H1 (cell line): Measurements from ENCODE around the gene MRPL55. TPM values are rescaled to one million over a fixed set of nuclear protein-coding genes. Genes with fewer than 3 reads are reported as not detected.
A peak's percentile ranks its signal among the peaks of the same experiment; 100 is the strongest.

Experiments
- CTCF ChIA-PET: fragments of 300-600 bp; sonication (Branson Sonifier 250); formaldehyde crosslinking; loops from one replicate; lab custom pipeline; 2021; ENCODE audit not compliant: partially characterized antibody; lab: Charles Lee
- POLR2A ChIA-PET: fragments of 300-600 bp; sonication (Branson Sonifier 250); formaldehyde crosslinking; loops from one replicate; lab custom pipeline; 2021; ENCODE audit warnings: inconsistent platforms; ENCODE audit not compliant: partially characterized antibody; lab: Charles Lee
- DNase-seq, 2 experiments: peaks; one replicate each; pipeline versions ENCODE4 v3.0.0 to v3.0.0-alpha.2; 2010 to 2022; ENCODE audit warnings: low spot score in 2 of 2, low read depth in 1 of 2, mixed read lengths in 1 of 2
- FAIRE-seq: peaks from 2 replicates; lab custom pipeline; 2011; peaks lifted over from hg19 to GRCh38; lab: Jason Lieb, UNC
- H2AFZ ChIP-seq: 2 replicates; pipeline ENCODE4 v1.8.1; 2012; ENCODE audit warnings: low read length, inconsistent platforms
- H2AK5ac ChIP-seq: 2 replicates; pipeline ENCODE4 v1.6.1; 2013; ENCODE audit warnings: low read depth, low read length
- H2BK120ac ChIP-seq: replicated peaks from 2 replicates; pipeline ENCODE3; 2013; ENCODE audit warnings: low read depth, low read length, inconsistent platforms
- H2BK12ac ChIP-seq: 2 replicates; pipeline ENCODE4 v1.6.1; 2013; ENCODE audit warnings: low read depth, low read length
- H2BK15ac ChIP-seq: 2 replicates; pipeline ENCODE4 v1.6.1; 2013; ENCODE audit warnings: low read length
- H2BK20ac ChIP-seq: 2 replicates; pipeline ENCODE4 v1.6.1; 2013; ENCODE audit warnings: low read length
- H2BK5ac ChIP-seq: 2 replicates; pipeline ENCODE4 v1.6.1; 2013; ENCODE audit warnings: low read depth, low read length
- H3K14ac ChIP-seq: 2 replicates; pipeline ENCODE4 v1.6.1; 2013; ENCODE audit warnings: inconsistent platforms; ENCODE audit not compliant: insufficient read length
- H3K18ac ChIP-seq: 2 replicates; pipeline ENCODE4 v1.6.1; 2013; ENCODE audit warnings: low read length; ENCODE audit errors: extremely low read depth
- H3K23ac ChIP-seq: 2 replicates; pipeline ENCODE4 v1.6.1; 2013; ENCODE audit warnings: inconsistent platforms; ENCODE audit not compliant: insufficient read length
- H3K23me2 ChIP-seq: 2 replicates; pipeline ENCODE4 v1.6.1; 2013; ENCODE audit warnings: low read depth, low read length
- H3K27ac ChIP-seq: 2 replicates; pipeline ENCODE4 v1.6.1; 2011; ENCODE audit warnings: low read depth, low read length, inconsistent platforms
- H3K27me3 ChIP-seq, 4 experiments: replicated peaks in 1 of 4; 1 replicate in 1 of 4; 2 replicates in 3 of 4; pipeline versions ENCODE4 v1.6.1 to v1.8.1; 2011 to 2013; ENCODE audit warnings: low read length in 3 of 4, mild to moderate bottlenecking in 3 of 4, inconsistent platforms in 2 of 4, mixed read lengths in 2 of 4, moderate library complexity in 1 of 4; ENCODE audit not compliant: control insufficient read depth in 3 of 4, insufficient read depth in 3 of 4; ENCODE audit errors: extremely low read depth in 1 of 4
- H3K36me3 ChIP-seq, 4 experiments: 2 replicates each; pipeline versions ENCODE4 v1.6.1 to v1.8.1; 2011 to 2013; ENCODE audit warnings: mild to moderate bottlenecking in 4 of 4, low read length in 3 of 4, moderate library complexity in 2 of 4, control low read depth in 1 of 4, inconsistent platforms in 1 of 4; ENCODE audit not compliant: insufficient read depth in 4 of 4, control insufficient read depth in 2 of 4
- H3K4ac ChIP-seq: replicated peaks from 2 replicates; pipeline ENCODE3; 2013; ENCODE audit warnings: low read length, low read depth, mixed read lengths, inconsistent platforms; ENCODE audit not compliant: insufficient read length
- H3K4me1 ChIP-seq, 4 experiments: replicated peaks in 1 of 4; 1 replicate in 1 of 4; 2 replicates in 3 of 4; pipeline versions ENCODE4 v1.6.1 to v1.8.1; 2011 to 2013; ENCODE audit warnings: low read length in 3 of 4, inconsistent platforms in 2 of 4, mixed read lengths in 1 of 4; ENCODE audit not compliant: insufficient read depth in 4 of 4, control insufficient read depth in 3 of 4
- H3K4me2 ChIP-seq, 2 experiments: 2 replicates each; pipeline versions ENCODE4 v1.6.1 to v1.8.1; 2011 to 2013; ENCODE audit warnings: low read depth in 2 of 2, low read length in 2 of 2, control low read depth in 1 of 2, inconsistent platforms in 1 of 2, mild to moderate bottlenecking in 1 of 2; ENCODE audit not compliant: insufficient read depth in 1 of 2
- H3K4me3 ChIP-seq, 4 experiments: fragments of 200-600, 300-600 bp in 1 of 4; sonication (generic), shearing (Covaris generic), sonication (Bioruptor Twin) in 1 of 4; 2 replicates each; pipeline versions ENCODE4 v1.5.1 to v1.8.1; 2011 to 2016; ENCODE audit warnings: low read length in 4 of 4, low read depth in 3 of 4, control low read depth in 2 of 4, inconsistent platforms in 2 of 4, mild to moderate bottlenecking in 2 of 4, mixed read lengths in 1 of 4, moderate library complexity in 1 of 4; ENCODE audit not compliant: insufficient read depth in 2 of 4; ENCODE audit errors: extremely low read depth in 1 of 4
- H3K56ac ChIP-seq: replicated peaks from 2 replicates; pipeline ENCODE3; 2013; ENCODE audit warnings: low read depth, mild to moderate bottlenecking, mixed read lengths, low read length, inconsistent platforms; ENCODE audit not compliant: insufficient read length
- H3K79me1 ChIP-seq: 2 replicates; pipeline ENCODE4 v1.6.1; 2013; ENCODE audit warnings: low read depth, low read length, control low read depth
- H3K79me2 ChIP-seq, 2 experiments: 2 replicates each; pipeline versions ENCODE4 v1.6.1 to v1.8.1; 2012 to 2013; ENCODE audit warnings: low read length in 2 of 2, mild to moderate bottlenecking in 2 of 2, inconsistent platforms in 1 of 2; ENCODE audit not compliant: insufficient read depth in 2 of 2, control insufficient read depth in 1 of 2
- H3K9ac ChIP-seq, 4 experiments: replicated peaks in 1 of 4; 1 replicate in 1 of 4; 2 replicates in 3 of 4; pipeline versions ENCODE4 v1.6.1 to v1.8.1; 2011 to 2013; ENCODE audit warnings: low read depth in 3 of 4, low read length in 3 of 4, control low read depth in 2 of 4, mild to moderate bottlenecking in 2 of 4, moderate library complexity in 2 of 4, inconsistent platforms in 1 of 4; ENCODE audit errors: extremely low read depth in 1 of 4
- H3K9me3 ChIP-seq, 2 experiments: 2 replicates each; pipeline versions ENCODE4 v1.6.1 to v1.8.1; 2012 to 2013; ENCODE audit warnings: mild to moderate bottlenecking in 2 of 2, moderate library complexity in 2 of 2, control low read depth in 1 of 2, inconsistent platforms in 1 of 2, low read depth in 1 of 2, low read length in 1 of 2, mixed read lengths in 1 of 2; ENCODE audit not compliant: insufficient read depth in 2 of 2
- H4K20me1 ChIP-seq, 2 experiments: replicated peaks in 1 of 2; 2 replicates each; pipeline versions ENCODE3 to v1.8.1; 2011 to 2013; ENCODE audit warnings: inconsistent platforms in 2 of 2, low read length in 2 of 2, mild to moderate bottlenecking in 1 of 2; ENCODE audit not compliant: insufficient read depth in 2 of 2, control insufficient read depth in 1 of 2
- H4K5ac ChIP-seq: 2 replicates; pipeline ENCODE4 v1.6.1; 2013; ENCODE audit warnings: low read length, low read depth, mixed read lengths, inconsistent platforms; ENCODE audit not compliant: insufficient read length
- H4K8ac ChIP-seq: 2 replicates; pipeline ENCODE4 v1.8.0; 2013; ENCODE audit warnings: mild to moderate bottlenecking, moderate library complexity, low read length, inconsistent platforms; ENCODE audit not compliant: insufficient read depth; ENCODE audit errors: extremely low read depth
- H4K91ac ChIP-seq: replicated peaks from 2 replicates; pipeline ENCODE3; 2013; ENCODE audit warnings: low read length, mixed read lengths, inconsistent platforms; ENCODE audit not compliant: insufficient read length
- CHD1 ChIP-seq: IDR thresholded peaks from 2 replicates; pipeline ENCODE4 v1.6.1; 2012; ENCODE audit warnings: low read depth, low read length, improper control_type of control experiment
- GTF2F1 ChIP-seq: IDR thresholded peaks from 2 replicates; pipeline ENCODE4 v1.6.1; 2012; ENCODE audit warnings: low read depth, low read length, improper control_type of control experiment, borderline replicate concordance
- WGBS, 2 experiments: shearing (Covaris generic) in 1 of 2; methylation state at CpG; one replicate each; pipeline versions ENCODE4 v1.1.6 to v1.1.7; 2013 to 2015; ENCODE audit warnings: low lambda C conversion rate in 2 of 2, mixed read lengths in 2 of 2, inconsistent platforms in 1 of 2, low coverage in 1 of 2, missing lambda C conversion rate in 1 of 2; ENCODE audit not compliant: insufficient replicate concordance in 2 of 2, insufficient coverage in 1 of 2, insufficient read length in 1 of 2; ENCODE audit errors: extremely low coverage in 1 of 2, missing lambda C conversion rate in 1 of 2; 5-methylcytosine and 5-hydroxymethylcytosine counted together
- polyA plus RNA-seq, 7 experiments: library from polyadenylated mRNA; depleted of rRNA in 3 of 7; stranded (reverse) in 5 of 7; unstranded in 2 of 7; fragments of >200 nt in 5 of 7; fragments of 200-250 nt in 2 of 7; gene quantifications; 1 replicate in 5 of 7; 2 replicates in 1 of 7; 4 replicates in 1 of 7; pipeline versions ENCODE4 v1.2.1 to v1.2.3, GENCODE V29; 2011 to 2013; ENCODE audit warnings: missing spikeins in 2 of 7, mixed read lengths in 2 of 7
- total RNA-seq: library from RNA; stranded (reverse); fragmentation: NEBNext Ultra II Directional; extraction: Animal tissue kit (Norgen Biotek cat#: 25700); gene quantifications from 2 replicates; pipeline ENCODE4 v1.2.1, GENCODE V29; 2021

The MRPL55 gene
- total and polyA plus RNA-seq, 2 of the 8 experiments (the other 6 are each of a cell fraction or from before 2014, with no cell fraction given) = 59.0 to 244 TPM

DNA sequence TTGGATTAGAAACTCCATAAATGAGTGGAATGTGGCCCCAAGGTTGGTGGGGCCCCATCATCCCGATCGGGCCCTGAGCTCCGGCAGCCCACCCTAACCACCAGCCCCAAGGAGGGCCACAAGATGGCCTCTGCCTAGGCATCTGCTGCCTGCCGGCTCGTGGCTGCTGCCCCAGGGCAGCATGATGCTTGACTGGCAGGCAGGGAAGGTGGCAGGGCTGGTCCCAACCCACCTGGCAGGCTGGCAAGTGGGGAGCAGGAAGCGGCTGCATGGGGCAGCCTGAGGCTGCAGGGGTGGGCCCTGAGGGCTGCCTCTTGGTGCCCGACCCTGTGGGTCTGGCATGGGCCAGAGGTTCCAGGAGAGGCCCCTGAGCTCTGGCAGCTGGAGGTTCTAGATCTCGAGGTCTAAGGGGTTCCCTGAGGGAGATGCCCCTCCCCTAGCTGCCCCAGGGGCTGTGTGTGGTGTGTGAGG, 39.9 kb upstream of the MRPL55 start:
- Histone ChIP-seq H3K27ac (no peak overlapping the region), H3K9ac (no peak overlapping the region), H3K4me1 (peaks cover 0 to 10% (median 4%) of the 10 kb centered on the region in 4 experiments; a peak in 1 of 7 replicates), H2BK5ac (peak overlapping the region; percentile 3; the same call in 1 of the 2 replicates), H3K4ac (no peak overlapping the region), H2AFZ (no peak overlapping the region), H3K4me2 (no peak overlapping the region), H2AK5ac (no peak overlapping the region), H3K36me3 (no peaks in the 10 kb centered on the region), H3K79me1 (peaks cover under 1% of the 10 kb centered on the region), H2BK15ac (no peak overlapping the region), H2BK12ac (no peak overlapping the region), H4K20me1 (peaks cover 0 to 13% of the 10 kb centered on the region in 2 experiments), H3K14ac (no peak overlapping the region), H3K23me2 (no peaks in the 10 kb centered on the region; the same call in 1 of the 2 replicates), H4K91ac (no peak overlapping the region), H3K79me2 (peaks cover 0 to 9% of the 10 kb centered on the region in 2 experiments; a peak in 2 of 4 replicates), H3K56ac (no peak overlapping the region), H3K4me3 (no peak overlapping the region), H4K5ac (no peak overlapping the region), H4K8ac (0 out of 2 replicates have a peak overlapping the region, but pooled peaks have one; percentile 18), H3K27me3 (no peaks in the 10 kb centered on the region), H3K18ac (no peak overlapping the region), H3K23ac (no peak overlapping the region), H3K9me3 (no peaks in the 10 kb centered on the region), H2BK120ac (no peak overlapping the region), H2BK20ac (no peak overlapping the region)
- 91% methylated on average over 8 of the region's 8 CpGs; no CpG with 5 or more reads in 1 of the 2 experiments for WGBS, 2 experiments
- DNase-seq (peak in 1 of 2 experiments; percentile 45), FAIRE-seq (no peak)
- TF ChIP-seq GTF2F1 = no peak
- TF ChIP-seq CHD1 = no peak
- POLR2A ChIA-PET = interaction anchor here (0.8 to 3.1 kb wide), 7 partner anchors 8 to 65 kb away, joined by 3 to 18 read pairs (median 3); partner anchors contain the start of genes C1orf35 and GUK1
- CTCF ChIA-PET = interaction anchor here (1.1 to 2.8 kb wide), 5 partner anchors 14 to 145 kb away, joined by 3 to 10 read pairs (median 4); partner anchors contain the start of gene IBA57
